ENCODE measurements around the gene CD34. TPM values are rescaled to one million over a fixed set of nuclear protein-coding genes. Genes with fewer than 3 reads are reported as not detected.

CD34 gene
- total RNA-seq, 1 experiment from 2014 or later = 0.06 TPM

DNA sequence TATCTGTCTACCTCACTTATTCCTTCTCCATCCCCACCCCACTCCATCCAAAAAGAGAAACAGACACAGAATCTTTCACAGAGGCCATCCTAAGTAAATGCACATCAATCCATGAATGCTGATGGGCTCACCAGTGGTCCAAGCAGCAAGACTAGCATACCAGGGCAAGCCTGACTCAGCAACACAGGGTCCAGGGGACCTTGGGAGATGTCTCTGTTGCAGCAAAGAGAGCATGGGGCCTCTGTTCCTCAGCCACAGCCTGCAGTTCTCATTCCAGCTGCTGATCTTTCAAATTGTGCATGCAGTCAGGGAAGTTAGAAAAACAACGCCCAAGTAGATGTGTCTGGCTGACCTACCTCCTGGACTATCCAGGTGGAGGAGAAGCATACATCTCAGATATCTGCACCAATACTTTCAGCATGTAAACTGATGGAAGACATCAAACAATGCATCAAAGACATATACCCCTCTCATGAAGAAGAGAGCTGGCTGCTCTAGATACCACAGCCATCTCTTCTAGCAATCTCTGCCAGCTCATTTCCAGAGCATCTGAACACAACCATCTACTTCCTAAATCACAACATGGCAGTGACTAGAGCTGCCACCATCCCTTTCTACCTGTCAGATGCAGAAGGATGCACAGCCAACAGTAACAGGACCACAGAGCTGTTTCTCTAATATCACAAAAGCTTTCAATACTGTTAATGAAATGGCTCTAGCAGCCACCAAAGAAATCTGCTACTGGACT lies 54.5 kb downstream of the CD34 start:
- no peak for DNase-seq (ENCODE audit: low spot score)

DNA sequence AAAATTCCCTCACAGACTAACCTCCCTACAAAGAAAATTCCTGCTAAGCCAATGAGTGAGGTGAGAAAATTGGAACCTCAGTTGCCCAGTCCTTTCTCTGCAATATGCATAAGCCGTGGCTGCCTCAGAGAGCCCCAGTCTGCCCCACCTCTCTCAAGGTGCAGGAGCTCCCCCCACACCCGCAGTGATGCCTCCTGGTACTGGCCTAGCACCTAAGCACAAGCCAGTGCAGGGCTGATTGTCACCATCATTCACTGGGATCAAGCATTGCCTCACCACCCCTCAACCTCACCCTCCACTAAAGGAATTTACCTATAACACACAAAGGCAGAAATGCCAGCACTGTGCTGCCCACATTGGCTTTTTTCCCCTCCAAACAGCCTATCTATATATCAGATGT lies 56.9 kb downstream of the CD34 start:
- no peak for DNase-seq (ENCODE audit: low spot score)

DNA sequence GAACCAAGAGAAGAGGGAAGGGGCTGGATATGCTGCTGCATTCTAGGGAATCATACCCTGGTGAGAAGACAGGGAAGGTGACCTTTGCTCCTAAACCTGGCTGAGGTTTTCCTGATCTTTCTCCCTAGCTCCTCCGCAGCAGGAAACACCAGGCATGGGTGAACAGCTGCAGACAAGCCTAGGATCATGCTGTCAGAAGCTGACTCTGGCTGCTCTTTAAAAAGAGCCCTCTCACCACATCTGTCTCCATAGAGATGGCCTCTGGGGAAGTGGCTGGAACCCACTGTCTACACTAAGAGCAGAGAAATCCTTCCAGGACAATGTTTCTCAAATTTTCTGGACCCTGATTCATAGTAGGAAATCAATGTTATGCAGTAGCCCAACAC lies 57.6 kb downstream of the CD34 start:
- DNase-seq (ENCODE audit: low spot score) = no peak

DNA sequence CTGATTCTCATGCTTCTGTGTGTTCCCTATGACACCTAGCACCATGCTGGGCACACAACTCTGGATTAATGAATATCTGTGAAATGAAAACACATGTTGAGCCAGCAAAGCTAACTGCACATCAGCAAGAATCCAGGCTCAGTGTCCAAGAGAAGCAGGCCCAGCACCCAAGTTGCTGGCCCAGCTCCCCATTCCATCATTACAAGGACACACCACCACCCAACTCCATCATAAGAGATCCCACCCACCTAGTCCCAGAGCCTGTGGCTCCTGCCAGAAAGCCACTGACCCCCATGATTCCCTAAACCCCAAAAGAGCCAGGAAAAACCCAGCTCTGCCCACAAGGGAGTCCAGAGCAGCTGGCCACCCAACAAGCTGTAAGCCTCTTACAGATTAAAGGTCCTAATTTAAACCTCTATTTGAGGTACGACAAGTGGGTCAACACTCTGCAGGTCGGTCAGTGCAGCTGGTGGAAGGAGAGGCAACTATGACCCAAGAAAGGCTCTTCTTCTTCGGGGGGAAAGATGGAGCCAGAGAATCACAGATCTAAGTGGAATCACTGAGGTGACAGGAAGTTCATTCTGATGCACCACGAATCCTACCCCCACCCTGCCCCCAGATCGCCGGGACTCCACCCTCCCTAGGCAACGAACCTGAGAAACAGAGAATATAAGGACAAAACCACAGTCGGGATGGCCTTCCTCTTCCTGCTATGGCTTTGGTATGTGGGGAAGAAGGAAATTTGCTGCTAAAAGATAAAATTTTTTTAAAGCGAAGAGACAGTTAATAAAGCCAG lies 58.2 kb downstream of the CD34 start:
- DNase-seq (ENCODE audit: low spot score) = no peak

DNA sequence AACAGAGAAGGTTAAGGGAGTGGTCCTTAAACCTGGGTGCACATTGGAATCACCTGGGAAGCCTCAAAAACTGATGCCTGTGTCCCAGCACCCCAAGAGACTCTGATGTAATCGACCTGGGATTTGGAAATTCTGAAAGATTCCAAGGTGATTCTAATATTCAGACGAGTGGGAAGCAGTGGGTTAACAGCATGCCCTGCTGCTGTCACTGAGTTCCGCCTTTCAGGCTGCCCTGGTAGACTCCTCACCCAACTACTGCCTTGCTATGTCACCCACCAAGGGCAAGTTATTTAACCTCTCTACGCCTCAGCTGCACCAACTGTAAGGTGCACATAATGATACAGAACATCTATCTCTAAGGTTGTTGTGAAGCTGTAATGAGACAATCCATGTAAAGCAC lies 59.2 kb downstream of the CD34 start:
- DNase-seq (ENCODE audit: low spot score) = no peak

DNA sequence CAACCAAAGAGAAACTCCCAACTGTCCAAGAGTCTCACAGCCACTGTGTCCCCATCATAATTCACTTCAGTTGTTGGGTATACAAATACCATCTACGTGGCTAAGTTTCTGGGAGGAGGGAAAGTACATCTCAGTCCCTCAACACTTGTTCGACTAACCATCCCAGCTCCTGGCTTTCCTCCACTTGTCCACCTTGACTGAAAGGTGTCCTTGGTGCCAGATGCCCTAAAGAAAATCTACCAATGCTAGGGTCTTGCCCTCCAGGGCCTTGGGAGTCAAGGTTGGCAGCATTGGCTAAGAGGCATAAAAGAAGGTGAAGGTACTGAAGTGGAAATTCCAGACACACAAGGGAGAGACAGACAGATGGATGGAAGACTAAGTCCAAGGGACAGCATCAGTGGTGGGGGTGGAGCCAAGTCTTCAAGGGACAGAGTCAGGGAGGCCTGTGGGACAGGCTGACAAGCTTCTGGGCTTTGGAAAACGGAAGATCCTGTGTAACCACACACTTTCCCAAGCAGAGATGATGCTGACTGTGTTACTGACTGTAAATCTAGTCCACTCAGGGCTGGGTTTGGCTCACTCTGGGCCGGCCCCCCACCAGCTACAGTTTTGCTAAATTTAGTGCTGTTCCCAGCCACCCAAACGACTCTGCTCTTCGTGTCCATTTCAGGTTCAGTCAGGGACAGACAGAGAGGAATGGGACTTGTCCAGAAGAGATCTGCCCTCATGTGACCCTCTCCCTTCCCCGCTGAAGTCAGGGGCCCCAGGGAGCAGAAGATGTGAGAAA lies 60.1 kb downstream of the CD34 start:
- DNase-seq (ENCODE audit: low spot score) = no peak

DNA sequence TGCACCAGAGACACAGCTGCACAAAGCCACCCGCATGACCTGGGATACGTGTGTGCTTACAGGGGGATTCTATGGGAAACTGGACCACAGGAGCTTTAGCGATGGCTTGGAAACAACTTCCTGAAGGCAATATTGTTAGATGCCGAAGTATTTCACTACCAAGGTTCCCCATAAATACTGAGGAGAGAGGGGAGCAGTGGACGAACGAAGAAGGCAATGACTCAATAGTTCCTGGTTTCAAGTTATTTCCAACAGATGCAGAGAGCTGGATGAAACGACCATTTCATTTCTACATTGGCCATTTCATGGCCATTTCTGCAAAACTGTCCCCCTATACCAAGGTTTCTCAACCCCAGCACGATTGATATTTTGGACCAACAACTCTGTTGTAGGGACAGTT lies 61.3 kb downstream of the CD34 start:
- no peak for DNase-seq (ENCODE audit: low spot score)

DNA sequence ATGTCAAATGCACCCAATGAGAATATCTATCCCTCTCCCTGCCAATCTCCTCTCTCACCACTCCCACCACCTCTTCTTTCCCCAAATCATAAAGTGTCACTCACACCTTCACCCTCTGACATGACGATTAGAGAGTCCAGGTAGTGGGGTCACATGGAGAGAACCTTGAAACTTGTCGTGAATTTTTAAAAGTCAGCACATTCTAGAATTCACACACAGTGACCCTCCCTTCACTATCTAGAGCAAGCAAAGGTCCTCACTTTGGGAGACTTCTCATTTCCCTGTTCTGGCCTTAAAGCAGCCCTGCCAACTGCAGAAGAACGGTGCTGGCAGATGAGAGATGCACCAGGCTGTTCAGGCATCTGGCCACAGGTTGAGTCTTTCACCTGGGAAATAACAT lies 61.9 kb downstream of the CD34 start:
- DNase-seq (ENCODE audit: low spot score) = no peak

DNA sequence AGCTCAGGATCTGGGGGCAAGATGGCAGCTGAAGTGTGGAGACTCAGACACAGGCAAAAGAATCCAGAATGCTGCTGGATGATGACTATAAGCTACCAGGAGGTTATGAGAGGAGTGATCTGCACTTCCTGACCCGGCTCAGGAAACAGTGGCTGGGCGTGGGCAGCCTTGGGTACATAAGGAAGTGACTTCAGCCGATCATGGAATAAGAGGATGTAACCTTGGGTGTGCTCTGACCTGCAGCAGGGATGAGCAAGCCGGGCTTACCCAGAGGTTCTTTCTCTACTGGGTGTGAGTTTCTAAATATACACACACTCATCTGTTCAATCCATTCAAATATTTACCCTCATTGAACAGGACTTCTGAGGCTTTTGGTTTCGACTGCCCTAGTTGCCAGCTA lies 62.7 kb downstream of the CD34 start:
- DNase-seq (ENCODE audit: low spot score) = peak; percentile 28

DNA sequence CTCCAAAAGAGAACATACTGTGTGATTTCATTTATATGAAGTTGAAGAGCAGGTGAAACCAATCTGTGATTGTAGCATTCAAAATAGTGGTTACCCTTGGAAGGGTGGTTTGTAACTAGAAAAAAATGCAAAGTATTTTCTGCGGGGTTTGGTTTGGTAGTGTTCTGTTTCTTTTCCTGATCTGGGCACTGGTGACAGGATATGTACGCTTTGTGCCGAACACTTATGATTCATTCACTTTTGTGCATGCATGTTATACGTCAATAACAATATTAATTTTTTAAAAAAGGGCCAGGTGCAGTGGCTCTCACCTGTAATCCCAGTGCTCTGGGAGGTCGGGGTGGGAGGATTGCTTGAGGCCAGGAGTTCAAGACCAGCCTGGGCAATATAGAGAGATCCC lies 63.8 kb downstream of the CD34 start:
- DNase-seq (ENCODE audit: low spot score) = no peak

DNA sequence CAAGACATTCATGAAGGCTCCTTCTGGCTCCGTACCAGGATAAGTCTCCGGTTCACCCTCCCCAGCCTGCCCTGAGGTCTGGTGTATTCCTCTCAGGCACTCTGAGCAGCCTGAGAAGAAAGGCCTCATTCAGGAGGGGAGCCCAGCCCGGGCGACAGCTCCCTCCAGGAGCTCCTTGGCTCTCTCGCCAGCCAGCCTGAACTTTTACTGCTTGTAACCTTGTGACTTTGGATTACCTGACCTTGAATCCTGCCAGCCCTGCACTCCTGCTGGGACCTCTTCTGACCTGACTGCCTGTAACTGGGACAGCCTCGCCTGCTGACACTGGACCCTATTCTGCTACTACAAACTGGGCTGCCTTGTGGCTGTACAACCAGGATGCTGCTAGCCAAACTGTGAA lies 65.8 kb downstream of the CD34 start:
- DNase-seq (ENCODE audit: low spot score) = no peak

DNA sequence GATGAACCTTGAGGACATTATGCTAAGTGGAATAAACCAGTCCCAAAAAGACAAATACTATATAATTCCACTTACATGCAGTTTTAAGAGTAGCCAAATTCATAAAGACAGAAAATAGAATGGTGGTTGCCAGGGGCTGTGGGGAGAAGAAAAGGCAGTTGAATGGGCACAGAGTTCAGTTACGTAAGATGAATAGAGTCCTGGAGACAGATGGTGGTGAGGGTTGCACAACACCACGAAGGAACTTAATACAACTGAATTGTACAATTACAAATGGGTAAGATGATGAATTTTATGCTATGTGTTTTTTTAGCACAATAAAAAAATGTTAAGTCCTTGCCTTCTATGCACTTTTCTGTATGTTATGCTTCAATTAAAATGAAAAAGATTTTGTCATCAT lies 66.6 kb downstream of the CD34 start:
- DNase-seq (ENCODE audit: low spot score) = no peak

DNA sequence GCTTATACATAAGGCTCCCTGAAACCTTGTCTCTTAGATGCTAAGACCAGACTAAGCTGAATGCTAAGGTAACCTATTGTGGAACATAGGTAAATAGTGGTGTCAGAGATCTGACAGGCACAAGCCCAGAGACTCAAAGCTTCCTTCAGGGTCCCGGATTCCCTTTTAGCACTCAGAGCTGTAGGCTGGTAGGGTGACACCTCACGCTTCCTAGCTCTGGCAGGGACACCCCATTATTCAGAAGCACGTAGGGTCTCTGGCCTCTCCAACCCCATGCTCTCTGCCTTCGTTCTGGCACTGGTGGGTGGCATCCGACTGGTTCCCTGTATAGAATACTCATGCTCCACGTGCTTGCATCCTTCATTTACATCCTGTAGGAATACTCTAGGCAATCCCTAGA lies 68.4 kb downstream of the CD34 start:
- DNase-seq (ENCODE audit: low spot score) = no peak

DNA sequence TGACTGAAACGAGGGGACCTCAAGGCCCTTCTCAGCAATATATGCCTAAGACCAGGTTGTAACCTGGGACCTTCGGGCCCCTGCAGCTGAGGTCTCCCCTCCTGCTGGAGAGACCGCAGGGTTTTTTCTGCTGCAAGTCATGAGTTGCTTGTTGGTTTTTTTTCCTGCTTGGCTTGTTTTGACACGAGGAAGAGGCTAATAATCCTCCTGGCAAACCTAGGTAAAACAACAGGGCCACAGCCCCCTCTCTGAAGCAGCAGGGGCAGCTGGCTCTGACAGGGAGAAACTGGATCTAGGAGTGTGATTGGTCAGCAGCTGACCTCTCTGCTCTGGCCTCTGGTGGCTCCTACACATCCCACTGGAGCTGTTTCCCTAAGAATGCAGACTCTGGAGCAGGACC lies 69.0 kb downstream of the CD34 start:
- DNase-seq (ENCODE audit: low spot score) = no peak

DNA sequence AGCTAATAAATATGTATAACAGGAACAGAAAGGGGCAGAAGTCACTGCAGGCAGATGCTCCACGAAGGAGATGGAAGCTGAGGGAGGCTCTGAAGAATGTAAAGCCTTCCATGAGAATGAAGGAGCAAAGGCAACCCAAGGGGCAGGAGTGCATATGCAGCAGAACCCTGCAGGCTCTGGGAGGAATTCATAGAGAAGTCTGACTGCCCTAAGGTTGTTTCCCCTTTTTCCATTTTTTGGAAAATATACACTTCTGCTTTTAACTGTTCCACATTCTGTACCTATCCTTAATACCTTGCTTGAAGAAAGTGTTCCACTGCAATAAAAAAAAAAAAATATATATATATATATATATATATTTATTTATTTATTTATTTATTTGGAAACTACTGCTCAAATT lies 69.6 kb downstream of the CD34 start:
- DNase-seq (ENCODE audit: low spot score) = no peak

DNA sequence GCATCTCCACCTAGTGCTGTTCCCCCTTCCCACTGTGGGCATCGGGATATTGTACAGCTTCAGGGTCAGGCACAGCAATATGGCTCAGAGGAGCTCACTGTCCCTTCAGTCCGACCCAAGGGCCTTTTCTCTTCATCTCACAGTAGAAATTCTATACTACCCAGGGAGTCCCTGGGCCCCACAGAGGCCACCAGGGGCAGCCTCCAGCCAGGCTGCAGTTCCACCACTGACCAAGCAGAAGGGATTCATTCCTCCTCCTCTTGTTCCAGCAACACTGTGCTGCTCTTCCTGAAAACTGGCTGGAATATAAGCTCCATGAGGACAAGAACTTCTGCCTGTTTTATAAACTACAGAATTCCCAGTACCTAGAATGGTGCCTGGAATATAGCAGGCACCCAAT lies 70.5 kb downstream of the CD34 start:
- no peak for DNase-seq (ENCODE audit: low spot score)

DNA sequence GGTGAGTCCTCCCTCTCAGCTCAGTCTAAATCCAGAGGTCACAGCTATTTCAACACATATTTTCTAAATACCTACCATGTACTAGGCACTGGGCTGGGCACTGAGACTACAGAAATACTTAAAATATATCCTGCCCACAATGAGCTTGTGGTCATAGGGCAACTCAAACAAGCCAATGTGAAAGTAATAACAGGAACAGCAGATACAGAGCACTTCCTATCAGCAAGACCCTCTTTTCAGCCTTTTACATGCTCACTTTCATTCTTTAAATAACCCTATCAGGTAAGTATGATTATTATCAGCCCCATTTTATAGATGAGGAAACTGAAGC lies 71.9 kb downstream of the CD34 start:
- DNase-seq (ENCODE audit: low spot score) = no peak

DNA sequence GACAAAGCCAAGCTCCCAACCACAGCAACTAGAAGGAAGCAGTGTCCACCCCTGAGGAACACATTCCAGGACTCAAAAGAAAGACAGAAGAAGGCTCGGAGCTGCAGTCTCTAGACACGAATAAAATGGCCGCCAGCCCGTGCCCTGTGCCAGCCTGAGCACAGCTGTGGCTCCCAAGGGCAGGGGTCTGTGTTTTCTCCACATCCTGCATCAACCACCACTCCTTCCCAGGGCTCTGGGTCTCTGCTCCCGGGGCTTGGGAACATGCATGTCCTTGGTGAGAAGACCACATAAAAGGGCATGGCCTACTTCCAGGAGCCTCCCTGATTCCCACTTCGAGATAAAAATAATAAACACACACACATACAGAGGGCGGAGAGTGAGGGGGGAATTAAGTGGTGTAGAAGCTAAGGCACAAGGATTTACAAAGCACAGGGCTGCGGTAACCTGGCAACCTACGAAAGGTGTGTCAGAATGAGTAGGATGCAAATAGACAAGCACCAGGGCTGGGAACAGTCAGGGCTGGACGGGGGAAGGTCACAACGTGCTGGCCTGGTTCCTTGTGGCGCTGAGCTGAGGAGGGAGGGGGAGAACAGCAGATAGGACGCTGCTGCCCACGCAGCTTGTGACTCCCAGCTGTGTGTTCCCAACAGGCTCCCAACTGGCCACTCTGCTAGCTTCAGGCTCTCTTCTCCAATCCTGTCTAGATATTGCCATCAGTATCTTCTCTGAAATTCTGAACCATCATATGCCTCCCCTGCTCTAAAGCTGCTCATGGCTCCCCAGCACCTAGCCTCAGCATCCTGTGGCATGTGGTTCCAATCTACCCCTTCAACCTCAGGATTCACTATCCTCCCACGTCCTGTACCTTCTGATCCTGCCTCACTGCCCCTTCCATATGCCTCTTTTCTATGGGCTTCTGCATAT lies 72.5 kb downstream of the CD34 start:
- no peak for DNase-seq (ENCODE audit: low spot score)

DNA sequence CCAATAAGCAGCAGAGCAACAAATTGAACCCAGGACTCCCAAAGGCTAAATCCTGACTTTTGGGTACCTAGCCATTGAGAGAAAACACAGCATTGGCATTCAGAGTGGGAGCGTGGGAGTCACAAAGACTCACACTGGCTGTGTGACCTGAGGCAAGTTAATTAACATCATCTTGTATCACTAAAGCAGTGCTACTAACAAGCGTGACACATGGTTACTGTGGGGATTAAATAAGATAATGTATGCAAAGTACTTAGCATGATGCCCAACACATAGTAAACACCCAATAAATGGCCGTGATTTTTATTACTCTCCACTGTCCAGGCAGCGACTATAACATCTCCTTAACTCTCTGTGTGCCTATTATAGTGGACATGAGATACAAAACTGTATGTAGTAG lies 73.3 kb downstream of the CD34 start:
- no peak for DNase-seq (ENCODE audit: low spot score)

DNA sequence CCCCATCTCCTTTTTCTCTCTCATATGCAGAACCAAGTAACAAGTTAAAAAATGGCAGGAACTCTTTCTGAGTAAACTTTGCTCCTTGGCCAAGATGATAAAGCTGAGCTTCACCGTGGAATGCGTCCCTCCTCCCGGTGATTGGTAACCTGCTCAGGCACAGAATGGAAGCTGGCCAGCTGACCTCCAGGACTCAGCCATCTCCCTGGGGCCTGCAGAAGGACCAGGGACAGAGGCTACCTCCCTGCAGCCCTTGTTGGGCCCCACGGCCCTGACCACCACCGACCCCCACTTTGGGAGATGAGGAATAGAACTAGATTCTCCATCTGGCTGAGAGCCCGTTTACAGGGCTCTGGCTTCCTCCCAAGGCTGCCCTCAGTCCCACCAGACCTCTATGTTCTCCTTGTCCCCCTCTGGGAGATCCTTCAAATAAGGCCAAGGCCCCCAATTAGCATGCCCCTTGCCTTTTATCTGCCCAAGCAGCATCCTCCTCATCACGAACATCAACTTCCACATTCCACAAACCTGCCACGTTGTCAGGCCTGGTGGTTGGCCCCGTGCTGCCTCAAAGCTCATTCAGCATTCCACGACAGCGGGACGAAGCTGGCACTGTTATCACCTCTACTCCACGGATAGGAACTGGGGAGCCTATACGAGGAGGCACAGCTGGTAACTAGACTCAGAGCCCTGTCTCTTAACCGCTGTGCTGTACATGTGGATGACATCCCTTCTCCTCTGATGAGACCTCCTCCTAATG lies 74.2 kb downstream of the CD34 start:
- no peak for DNase-seq (ENCODE audit: low spot score)

DNA sequence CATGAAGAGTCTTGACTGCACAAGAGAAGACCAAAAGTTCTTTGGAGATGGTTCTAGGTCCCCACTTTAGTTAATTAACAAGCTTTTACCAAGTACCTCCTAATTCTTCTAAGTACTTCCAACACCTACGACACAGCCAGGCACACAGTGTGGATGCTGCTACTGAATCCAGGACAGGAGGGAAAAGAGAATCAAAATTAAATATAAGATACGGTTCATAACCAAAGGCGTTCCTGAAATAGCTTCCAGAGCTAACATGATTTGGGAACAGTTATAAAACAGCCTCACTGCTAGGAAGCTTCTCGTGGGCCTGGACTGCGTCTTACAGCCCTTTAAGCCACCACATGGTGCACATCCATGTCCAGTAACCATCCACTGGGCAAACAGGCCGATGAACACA lies 75.0 kb downstream of the CD34 start:
- no peak for DNase-seq (ENCODE audit: low spot score)
